Activated gamma-delta T cell (primary cell): ENCODE results near the gene C1QB.
"Not testable (repeated sequence)": the region's sequence is repeated elsewhere in the genome, so short reads cannot be mapped to it uniquely, and the experiment has no call there.

Source experiments
- DNase-seq: peaks from one replicate; lab custom pipeline; 2025; lab: John Stamatoyannopoulos, UW

C1QB gene

DNA sequence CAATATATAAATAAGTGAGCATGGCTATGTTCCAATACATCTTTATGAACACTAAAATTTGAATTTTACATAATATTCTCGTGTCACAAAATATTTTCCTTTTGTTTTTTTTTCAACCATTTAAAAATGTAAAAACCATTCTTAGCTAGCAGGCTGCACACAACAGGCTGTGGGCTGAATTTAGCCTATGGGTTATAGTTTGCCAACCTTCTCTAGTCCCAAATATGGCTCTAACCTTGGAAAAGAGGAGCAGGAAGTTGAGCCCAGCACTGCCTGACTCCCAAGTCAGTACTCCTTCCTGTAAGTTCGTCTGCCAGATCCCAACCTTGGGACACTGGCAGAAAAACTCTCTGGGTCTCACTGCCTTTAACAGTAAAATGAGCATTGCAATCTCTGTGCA, 13.4 kb downstream of the C1QB start:
- no peak for DNase-seq

DNA sequence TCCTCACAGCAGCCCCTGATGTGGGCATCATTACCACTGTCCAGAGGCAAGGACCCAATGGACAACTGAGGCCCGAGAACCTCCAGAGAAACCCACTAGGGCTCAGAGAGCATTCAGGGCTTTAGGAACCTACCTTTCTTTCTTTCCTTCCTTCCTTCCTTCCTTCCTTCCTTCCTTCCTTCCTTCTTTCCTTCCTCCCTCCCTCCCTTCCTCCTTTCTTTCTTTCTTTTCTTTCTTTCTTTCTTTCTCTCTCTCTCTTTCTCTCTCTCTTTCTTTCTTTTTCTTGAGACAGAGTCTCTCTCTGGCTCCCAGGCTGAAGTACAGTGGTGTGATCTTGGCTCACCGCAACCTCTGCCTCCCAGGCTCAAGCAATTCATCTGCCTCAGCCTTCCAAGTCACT, 15.8 kb downstream of the C1QB start:
- DNase-seq, result not testable (repeated sequence)

DNA sequence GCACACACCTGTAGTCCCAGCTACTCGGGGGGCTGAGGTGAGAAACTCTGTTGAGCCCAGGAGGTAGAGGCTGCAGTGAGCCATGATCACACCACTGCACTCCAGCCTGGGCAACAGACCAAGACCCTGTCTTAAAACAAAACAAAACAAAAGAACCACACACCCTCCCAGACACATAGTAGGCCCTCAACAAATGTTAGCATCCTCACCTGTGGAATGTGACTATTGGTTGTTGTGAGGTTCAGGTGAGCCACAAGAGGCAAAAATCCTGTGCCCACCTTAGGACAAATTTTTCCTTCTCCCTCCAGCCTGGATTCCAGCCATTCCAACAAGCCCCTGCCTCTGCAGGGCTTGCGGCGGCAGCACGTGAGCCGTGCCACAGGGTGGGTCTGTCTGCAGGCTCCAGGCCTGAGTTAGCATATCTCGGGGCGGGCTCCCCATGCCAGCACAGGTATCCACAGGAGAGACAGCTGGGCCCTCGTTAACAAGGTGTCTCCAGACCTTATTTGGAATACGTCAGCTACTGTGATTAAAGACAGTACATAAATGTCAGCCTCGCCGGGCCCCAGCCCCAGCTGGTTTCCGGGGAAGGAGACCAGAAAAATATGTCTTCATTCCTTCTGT, 17.4 kb downstream of the C1QB start:
- DNase-seq, result no peak

GRCh38 chr1:22671999-22672398, 19.0 kb downstream of the C1QB start:
- DNase-seq, result no peak

DNA sequence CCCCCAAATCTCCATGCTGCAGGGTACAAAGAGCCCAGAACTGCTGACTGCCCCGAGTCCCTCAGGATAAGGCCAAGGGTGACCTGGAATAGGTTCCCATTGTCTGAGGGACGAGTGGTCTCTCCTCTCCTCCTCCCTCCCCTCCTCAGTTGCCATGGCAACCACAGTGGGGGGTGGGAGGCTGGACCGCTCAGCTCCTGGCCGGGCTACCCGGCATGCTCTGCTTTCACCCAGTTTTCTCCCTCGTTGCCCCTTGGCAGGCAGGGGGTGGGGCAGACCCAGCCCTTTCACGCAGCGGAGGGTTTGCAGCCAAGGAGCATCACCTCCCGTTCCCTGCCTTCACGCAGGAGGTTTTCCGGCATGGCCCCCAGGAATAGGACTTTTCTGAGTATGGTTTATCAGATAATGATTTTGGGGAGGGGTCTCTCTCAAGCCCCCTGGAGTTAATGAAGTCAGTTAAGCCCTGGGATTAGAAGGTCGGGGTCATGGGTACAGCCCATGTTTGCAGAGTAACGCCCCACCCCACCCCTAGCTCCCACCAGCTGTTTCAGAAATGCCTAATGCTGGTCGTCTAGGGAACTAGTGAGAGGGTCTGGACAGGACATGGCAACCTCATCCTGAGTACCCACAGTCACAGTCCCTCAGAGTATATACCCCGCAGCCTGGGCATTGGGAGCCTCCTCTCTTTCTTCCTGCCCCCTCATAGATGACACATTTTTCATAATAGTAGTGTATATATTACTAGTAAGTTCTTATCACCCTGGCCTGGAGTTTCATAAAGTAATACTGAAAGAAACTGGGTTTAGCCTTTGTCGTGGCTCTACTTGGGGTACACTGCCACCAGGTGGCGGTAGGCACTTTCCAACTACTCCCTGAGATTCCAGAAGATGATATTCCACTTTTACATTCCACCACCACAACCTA, 20.7 kb downstream of the C1QB start:
- no peak for DNase-seq

DNA sequence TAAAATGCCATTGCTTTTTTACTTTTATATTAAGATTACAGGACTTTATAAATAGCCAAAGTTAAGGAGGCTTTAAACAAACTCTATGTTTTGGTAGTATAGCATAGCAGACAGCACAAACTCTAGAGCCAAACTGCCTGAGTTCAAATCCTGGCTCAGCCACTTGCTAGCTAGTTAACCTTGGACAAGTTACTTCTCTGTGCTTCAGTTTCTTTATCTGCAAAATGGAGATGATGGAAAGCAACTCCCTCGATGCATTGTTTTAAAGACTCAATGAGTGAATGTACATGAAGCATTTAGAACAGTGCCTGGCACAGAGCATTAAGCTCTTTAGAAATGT, 21.3 kb downstream of the C1QB start:
- DNase-seq, result no peak

DNA sequence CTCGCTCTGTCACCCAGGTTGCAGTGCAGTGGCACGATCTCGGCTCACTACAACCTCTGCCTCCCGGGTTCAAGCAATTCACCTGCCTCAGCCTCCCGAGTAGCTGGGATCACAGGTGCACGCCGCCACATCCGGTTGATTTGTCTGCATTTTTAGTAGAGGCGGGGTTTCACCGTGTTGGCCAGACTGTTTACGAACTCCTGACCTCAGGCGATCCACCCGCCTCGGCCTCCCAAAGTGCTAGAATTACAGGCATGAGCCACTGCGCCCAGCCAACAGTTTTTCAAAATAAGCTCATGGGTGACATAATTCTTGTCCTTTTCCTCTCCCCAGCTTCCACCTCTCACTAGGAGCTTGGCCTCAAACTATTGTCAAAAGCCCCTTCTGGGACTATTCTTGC, 23.1 kb downstream of the C1QB start:
- DNase-seq, result not testable (repeated sequence)

- DNase-seq, result no peak
These were observed 24.0 kb downstream of the C1QB start for GRCh38 chr1:22676916-22677583.

GRCh38 chr1:22677931-22678896, 25.2 kb downstream of the C1QB start:
- no peak for DNase-seq

DNA sequence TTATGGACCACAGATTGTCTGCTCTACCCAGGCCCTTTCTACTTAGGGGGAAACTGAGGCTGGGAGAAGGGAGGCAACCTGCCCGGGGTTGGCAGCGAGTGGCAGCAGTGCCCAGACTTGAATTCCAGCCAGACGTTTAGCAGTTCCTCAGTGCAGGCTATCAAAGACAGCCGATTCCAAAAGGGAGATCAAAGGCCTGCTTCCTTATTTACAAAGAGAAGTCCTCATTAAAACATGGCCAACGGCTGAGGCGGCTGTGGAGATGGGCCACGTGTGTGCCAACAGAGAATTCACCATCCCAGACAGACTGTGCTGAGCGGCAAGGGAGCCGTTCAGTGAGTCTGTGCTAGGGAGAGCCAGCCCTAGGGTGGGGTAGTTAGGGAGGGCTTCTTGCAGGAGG, 27.7 kb downstream of the C1QB start:
- no peak for DNase-seq

GRCh38 chr1:22681556-22682276, 28.7 kb downstream of the C1QB start:
- DNase-seq, result no peak

GRCh38 chr1:22683547-22683946, 30.5 kb downstream of the C1QB start:
- DNase-seq, result no peak

DNA sequence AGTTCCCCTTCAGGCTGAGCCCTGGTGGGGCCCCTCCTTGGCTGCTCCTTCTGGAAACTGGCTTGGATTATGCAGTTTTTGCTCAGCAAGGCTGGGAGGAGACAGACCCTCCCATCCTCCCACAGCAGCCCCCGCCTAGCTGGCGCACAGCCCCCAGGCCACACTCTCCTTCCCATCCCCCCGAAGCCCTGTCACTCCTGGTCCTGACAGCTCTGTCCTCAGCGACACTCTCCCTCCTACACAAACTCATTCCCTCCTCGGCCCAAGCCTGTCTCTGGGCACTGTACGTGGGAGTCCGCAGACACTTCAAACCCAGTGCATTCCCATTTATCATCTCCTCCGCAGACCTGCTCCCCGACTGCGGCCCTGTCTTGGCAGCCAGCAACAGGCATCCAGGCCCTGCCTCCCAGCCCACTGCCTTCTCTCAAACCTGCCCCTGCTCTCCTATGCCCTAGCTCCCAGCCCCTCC, 32.6 kb downstream of the C1QB start:
- DNase-seq, result no peak

GRCh38 chr1:22687191-22687590, 34.2 kb downstream of the C1QB start:
- DNase-seq, result no peak

DNA sequence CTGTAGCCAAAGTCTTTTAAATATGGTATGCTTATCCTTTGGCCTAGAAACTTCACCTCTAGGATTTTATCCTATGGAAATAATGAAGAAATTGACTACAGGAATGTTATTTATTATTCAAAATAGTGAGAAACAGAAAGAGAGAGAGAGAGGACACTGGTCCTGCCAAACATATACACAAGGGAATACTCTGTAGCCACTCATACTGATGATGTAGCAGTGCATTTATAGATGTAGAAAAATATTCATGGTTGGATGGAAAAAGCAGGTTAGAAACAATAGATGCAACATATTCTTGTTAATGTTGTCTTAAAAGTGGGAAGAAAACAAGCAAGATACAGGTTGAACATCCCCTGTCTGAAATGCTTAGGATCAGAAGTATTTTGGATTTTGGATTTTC, 35.4 kb downstream of the C1QB start:
- DNase-seq, result no peak

- DNase-seq, result no peak
These were observed 36.5 kb downstream of the C1QB start for GRCh38 chr1:22689505-22689904.

DNA sequence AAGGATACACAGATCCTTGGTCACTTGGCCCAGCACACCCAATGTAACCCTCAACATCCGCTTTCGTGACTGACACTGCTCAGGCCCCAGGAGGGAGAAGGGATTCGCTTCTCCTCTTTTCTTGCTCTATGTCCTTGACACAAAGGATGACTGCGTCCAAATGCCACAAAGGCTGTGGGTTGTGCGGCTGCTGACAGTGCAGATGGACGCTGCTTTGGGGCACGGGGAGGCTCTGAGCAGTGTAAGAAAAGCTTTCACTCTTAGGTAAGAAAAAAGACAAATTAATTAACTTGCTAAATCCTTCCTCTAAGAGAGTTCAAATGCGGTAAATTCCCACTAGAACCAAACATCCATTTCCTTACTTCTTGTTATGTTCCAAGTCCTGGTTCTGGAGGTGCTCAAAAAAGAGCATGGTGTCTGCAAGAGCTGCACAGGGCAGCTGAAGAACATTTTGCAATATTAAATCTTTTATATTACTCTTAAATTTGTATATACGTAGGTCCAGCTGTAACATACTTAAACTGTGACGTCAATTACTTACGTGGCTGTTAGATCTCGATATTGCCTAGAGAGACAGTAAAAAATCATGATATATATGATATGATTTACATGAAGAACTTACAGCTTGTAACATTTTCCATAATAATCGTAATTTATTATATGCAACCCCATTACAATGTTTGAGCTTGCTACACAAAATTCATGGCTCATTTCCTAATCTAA, 38.2 kb downstream of the C1QB start:
- no peak for DNase-seq

- no peak for DNase-seq
These were observed 41.1 kb downstream of the C1QB start for GRCh38 chr1:22694172-22694571.

- DNase-seq, result no peak
These were observed 43.6 kb downstream of the C1QB start for GRCh38 chr1:22696610-22697009.

DNA sequence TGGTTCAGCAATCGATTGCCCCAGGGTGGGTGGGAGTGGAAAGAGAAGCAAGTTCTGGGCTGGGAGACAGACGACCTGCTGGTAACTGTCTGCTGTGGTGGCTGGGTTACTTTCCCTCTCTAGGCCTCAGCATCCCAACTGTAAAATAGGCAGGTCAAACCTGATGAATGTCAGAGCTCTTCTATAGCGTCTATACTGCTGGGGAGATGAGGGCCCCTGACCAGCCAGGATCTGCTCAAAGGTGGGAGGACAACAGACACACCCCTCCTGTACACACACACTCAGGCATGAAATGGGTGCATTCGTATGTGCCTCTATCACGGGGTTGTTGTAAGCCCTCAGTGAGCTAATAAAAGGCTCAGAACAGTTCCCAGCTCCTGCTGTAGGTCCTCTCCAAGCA, 44.9 kb downstream of the C1QB start:
- DNase-seq, result no peak
